H7 (cell line): ENCODE measurements around the gene ELP6. TPM values are rescaled to one million over a fixed set of nuclear protein-coding genes. Genes with fewer than 3 reads are reported as not detected.
"Not testable (repeated sequence)": the region's sequence is repeated elsewhere in the genome, so short reads cannot be mapped to it uniquely, and the experiment has no call there.

Source experiments
- DNase-seq: peaks from one replicate; pipeline ENCODE4 v3.0.0; 2012
- H3K27me3 ChIP-seq: 2 replicates; pipeline ENCODE4 v1.6.0; 2011; ENCODE audit warnings: mild to moderate bottlenecking, low read length; ENCODE audit not compliant: control insufficient read depth, insufficient read depth
- H3K36me3 ChIP-seq: replicated peaks from 2 replicates; pipeline ENCODE4 v1.5.1; 2011; ENCODE audit warnings: low read length; ENCODE audit not compliant: control insufficient read depth, insufficient read depth
- H3K4me3 ChIP-seq: 2 replicates; pipeline ENCODE4 v1.5.1; 2011; ENCODE audit warnings: low read depth, mild to moderate bottlenecking, control low read depth, low read length, moderate library complexity; ENCODE audit not compliant: insufficient read depth
- total RNA-seq: library from RNA; depleted of rRNA; stranded (reverse); fragments of >200 nt; shearing (Covaris generic); gene quantifications from 2 replicates; pipeline ENCODE4 v1.2.3, GENCODE V29; 2014; rRNA removed

ELP6 gene
- total RNA-seq, 1 experiment from 2014 or later, result 63.5 TPM

DNA sequence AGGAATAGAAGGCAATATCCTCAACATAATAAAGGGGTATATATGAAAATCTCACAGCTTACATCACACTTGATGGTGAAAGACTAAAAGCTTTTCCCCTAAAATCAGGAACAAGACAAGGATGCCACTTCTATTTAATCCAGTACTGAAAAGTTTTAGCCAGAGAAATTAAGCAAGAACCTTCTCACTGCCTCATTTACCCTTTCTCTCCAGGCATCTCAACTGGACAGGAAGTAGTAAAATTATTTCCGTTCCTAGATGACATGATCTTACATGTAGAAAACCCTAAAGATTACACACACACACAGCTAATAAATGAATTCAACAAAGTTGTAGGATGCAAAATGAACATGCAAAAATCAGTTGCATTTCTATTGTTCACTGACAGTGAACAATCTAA is 48.9 kb downstream of the ELP6 start:
- Histone ChIP-seq H3K36me3 (no peaks in the 10 kb centered on the region), H3K27me3 (no peaks in the 10 kb centered on the region), H3K4me3 (no peak overlapping the region)
- DNase-seq, result no peak

DNA sequence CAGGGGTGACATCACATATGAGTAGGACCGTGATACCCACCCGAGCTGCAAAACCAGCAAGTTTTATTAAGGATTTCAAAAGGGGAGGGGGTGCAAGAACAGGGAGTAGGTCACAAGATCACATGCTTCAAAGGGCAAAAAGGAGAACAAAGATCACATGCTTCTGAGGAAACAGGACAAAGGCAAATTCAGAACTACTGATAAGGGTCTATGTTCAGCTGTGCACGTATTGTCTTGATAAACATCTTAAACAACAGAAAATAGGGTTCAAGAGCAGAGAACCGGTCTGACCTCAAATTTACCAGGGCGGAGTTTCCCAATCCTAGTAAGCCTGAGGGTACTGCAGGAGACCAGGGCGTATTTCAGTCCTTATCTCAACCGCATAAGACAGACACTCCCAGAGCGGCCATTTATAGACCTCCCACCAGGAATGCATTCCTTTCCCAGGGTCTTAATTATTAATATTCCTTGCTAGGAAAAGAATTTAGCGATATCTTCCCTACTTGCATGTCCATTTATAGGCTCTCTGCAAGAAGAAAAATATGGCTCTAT is 53.9 kb downstream of the ELP6 start:
- DNase-seq, H3K27me3 ChIP-seq, H3K4me3 ChIP-seq, H3K36me3 ChIP-seq: not testable (repeated sequence)

DNA sequence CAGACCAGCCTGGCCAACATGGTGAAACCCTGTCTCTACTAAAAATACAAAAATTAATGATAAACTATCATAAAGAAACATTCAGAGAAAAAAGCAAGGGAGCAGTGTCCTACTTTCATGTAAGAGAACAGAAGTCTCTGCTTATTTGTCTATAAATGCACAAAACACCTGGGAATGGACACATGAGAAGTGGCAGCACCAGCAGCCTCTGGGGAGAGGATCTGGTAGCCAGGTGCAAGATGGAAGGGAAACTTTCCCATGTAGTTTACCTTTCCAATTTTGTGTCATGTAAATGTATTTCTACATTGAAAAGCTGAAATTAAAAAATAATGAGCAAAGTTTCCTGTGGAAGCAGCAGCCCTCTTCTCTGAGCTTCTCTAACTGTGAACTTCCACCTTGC is 56.5 kb downstream of the ELP6 start:
- H3K4me3 ChIP-seq, result no peak overlapping the region
- H3K27me3 ChIP-seq, result no peaks in the 10 kb centered on the region
- DNase-seq, result no peak
- H3K36me3 ChIP-seq, result no peaks in the 10 kb centered on the region; the same call in 1 of the 2 replicates

DNA sequence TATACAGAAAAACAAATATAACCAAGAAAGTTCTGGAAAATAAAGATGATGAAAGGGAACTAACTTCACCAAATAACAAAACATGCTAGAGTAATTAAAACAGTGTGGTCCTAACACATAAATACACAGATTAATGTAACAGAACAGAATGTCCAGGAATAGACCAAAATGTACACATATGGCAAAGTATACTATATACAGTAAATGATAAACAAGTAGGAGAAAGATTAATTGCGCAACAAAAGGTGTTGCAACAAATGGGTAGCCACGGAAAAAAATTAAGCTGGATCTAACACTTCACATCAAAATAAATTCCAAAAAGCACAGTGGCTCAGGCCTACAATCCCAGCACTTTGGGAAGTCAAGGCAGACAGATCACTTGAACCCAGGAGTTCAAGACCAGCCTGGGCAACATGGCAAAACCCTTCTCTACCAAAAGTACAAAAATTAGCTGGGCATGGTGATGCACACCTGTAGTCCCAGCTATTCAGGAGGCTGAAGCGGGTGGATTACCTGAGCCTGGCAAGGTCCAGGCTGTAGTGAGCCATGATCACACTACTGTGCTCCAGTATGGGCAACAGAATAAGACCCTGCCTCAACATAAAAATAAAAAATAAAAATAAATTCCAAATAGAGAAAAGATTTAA is 57.6 kb downstream of the ELP6 start:
- Histone ChIP-seq H3K36me3 (no peaks in the 10 kb centered on the region; the same call in 1 of the 2 replicates), H3K4me3 (no peak overlapping the region), H3K27me3 (no peaks in the 10 kb centered on the region)
- DNase-seq, result no peak

DNA sequence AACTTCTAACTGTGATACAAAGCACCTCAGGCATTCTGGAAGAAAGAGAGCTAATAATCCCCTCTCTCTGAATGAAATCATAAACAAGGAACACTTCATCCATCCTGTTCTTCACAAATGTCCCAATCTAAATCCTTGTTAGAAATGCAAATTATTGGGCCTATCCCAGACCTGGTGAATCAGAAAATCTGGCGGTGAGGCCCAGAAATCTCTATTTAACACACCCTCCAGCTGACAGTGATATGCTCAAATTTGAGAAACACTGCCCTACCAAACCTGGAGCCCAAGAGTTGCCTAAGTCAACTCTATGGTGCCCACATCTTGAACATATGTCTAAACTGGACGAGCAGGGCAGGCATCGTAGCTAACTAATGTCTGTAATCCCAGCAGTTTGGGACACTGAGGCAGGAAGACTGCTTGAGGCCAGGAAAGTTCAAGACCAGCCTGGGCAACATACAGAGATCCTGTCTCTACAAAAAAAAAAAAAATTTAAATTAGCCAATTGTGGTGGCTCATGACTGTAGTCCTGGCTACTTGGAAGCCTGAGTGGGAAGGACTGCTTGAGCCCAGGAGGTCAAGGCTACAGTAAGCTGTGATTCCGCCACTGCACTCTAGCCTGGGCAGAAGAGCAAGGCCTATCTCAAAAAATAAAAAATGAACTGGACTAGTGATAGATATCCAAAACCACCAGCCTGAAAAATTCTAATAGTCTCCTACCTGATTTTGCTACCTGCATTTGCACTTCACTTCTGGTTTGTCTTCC is 60.9 kb downstream of the ELP6 start:
- Histone ChIP-seq H3K27me3 (no peaks in the 10 kb centered on the region), H3K4me3 (no peak overlapping the region)
- DNase-seq, result no peak

More for the DNA sequence above, 60.9 kb downstream of the ELP6 start:
- H3K36me3 ChIP-seq, result no peaks in the 10 kb centered on the region

Other genes with a start within 250 kb of the ELP6 start
- gene KIF9, start 230.9 kb downstream of the ELP6 start, total RNA-seq, result 3.6 and 11.2 TPM in 2 replicates
- gene KLHL18, start 230.8 kb downstream of the ELP6 start, total RNA-seq, result 14.1 and 16.1 TPM in 2 replicates
- gene PTPN23, start 132.7 kb downstream of the ELP6 start, total RNA-seq, result 18.7 and 21.7 TPM in 2 replicates
- 104 and 112 TPM in 2 replicates for gene SCAP, start 37.8 kb downstream of the ELP6 start, total RNA-seq
- 1.5 and 1.7 TPM in 2 replicates for gene CSPG5, start 65.2 kb upstream of the ELP6 start, total RNA-seq